M059J (cell line): ENCODE data around the gene CR1. TPM values are rescaled to one million over a fixed set of nuclear protein-coding genes. Genes with fewer than 3 reads are reported as not detected.
"Not testable (repeated sequence)": the region's sequence is repeated elsewhere in the genome, so short reads cannot be mapped to it uniquely, and the experiment has no call there.

ENCODE experiments used
- DNase-seq: peaks from one replicate; pipeline ENCODE4 v3.0.0-alpha.2; 2012; ENCODE audit warnings: low read depth
- total RNA-seq: library from RNA; depleted of rRNA; stranded (reverse); fragments of >200 nt; shearing (Covaris generic); gene quantifications from 2 replicates; pipeline ENCODE4 v1.2.3, GENCODE V29; 2014; rRNA removed

CR1 gene
- total RNA-seq, result not detected in 2 replicates

DNA sequence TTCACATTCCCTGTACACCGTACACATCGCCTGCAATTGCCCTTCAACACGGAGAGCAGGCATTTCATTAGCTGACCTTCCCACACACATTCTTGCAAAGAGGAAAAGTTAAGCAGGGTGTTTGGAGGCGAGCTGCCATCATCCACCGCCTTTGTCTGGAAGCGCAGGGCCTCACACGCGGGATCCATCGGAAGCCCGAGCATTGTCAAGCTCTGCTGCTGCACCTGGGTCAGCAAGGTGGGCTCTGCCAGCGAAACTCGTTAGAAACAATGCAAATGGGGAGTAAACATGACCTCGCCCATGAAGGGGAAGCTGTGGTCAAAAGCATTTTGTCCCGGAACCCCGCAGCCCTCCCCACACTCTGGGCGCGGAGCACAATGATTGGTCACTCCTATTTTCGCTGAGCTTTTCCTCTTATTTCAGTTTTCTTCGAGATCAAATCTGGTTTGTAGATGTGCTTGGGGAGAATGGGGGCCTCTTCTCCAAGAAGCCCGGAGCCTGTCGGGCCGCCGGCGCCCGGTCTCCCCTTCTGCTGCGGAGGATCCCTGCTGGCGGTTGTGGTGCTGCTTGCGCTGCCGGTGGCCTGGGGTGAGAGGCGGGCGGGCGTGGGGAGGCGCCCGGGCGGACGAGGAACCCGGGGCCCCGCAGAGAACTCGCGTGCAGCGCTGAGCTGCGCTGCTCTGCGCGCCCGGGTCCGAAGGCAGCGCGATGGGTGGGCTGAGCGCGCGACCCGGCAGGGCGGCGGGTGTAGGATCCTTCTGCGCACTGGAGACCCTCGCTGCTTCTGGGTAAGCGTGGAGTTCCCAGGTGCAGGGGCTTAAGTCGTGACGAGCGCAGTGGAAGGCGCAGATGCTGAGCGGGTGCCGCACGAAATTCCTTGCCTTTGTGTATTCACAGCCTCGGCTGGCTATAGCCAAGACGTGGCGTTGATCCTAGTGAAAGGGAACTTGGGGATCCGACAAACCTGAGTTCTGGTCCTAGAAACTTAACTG is at the start of gene CR1:
Gene CR1, plus strand, starts transcription at position 357 of the 992 bp plus-strand sequence. Its CDS starts 111 bp downstream, at position 468.
- DNase-seq, result no peak

GRCh38 chr1:207453710-207454045 is 42.3 kb upstream of the CR1 start:
- DNase-seq, result no peak

- no peak for DNase-seq
These were observed 41.7 kb upstream of the CR1 start, which contains the start of gene CR2 for GRCh38 chr1:207454046-207454964. Gene CR2 (plus strand): TSS chr1:207454328. CDS start chr1:207454419, 91 bp downstream.

DNA sequence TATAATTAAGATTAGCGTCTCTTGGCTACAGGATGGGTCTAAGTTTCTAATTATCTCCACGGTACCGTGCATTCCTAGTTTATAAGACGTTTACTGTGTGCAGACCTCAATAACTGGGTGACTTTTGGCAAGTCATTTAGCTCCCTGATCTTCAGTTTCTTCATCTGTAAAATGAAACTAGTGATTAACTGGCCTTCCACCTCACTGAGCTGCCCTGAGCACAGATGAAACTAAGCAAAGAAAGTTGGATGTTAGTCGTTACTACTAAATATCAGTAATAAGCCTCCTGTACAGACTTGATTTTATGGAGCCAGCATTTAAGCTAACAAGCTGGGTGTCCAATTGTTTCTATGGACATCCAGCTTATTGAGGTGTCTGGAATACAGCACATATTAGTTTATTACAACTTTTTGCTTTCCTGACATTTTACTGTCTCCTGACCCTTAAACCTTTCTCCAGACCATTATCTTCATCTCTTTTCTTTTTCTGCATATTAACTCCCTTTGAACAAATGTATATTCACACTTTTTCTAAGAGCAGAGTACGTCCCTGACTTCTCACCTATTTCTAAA is 40.7 kb upstream of the CR1 start:
- DNase-seq, result no peak

DNA sequence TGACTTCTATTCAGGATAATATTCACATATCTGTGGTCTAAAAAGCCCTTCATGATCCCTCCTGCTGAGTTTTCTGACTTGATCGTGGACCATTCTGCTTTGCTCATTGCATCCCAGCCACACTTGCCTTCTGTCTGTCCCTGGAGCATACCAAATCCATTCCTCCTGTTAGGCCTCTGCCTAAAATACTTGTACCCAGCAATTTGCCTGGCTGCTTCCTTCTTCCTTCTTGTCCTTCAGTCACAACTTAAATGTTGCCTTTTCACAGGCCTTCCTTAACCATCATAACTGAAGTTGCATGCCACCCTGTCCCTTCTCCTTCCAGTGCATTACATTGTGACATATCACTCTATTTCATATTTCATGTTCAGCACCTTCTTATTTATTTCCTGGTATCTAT is 37.5 kb upstream of the CR1 start:
- no peak for DNase-seq

DNA sequence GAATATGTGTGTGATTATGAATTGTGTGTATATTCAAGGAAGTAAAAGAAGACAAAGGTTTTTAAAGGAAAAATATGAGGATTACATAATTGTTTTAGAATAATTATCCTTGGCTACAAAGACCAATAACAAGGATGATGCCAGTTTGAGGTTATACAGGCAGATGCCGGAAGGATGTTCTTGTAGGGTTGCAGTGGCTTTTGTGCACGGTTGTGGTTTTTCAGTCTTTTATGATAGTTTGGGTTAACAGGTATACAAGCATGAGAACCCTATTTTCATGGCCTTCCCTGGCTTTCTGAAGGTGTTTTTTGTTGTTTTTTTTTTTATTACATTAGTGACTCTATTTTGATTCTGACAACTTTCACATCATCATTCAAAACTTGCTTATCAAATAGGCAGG is 36.9 kb upstream of the CR1 start:
- no peak for DNase-seq

DNA sequence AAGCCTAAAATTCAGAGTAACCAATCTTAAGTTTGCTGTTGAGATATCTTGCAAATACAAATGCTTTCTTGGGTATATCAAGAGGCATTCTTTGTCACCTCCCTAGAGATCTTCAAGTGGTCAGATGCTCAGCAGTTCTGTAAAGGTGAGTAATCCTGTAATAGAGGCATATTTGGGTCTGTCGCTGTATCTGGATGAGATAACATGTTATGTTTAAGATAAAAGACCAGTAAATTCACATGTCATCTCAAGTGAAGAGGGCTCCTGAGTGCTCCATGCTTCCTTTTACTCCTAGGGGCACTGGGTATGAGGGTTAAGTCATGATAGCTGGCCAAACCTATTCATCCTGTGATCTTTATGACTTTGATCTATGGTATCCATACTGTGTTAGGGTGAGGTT is 34.3 kb upstream of the CR1 start:
- no peak for DNase-seq

DNA sequence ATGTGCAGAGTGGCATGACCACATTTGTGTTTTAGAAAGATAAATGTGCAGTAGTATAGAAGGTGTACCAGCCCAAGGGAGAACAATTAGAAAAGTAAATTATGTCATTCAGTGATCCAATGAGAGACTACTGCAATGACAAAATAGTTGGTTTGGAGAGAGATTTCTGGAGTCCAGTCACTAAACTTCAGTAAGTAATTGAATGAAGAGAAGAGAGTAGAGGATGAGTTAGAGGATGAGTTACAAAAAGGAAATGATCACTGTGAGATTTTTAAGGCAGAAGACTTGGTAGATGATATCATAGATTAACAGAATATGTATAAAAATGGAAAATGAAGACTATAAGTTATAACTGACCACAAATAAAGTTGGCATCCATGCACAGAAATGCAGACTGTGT is 33.4 kb upstream of the CR1 start:
- no peak for DNase-seq

GRCh38 chr1:207463021-207463420 is 32.9 kb upstream of the CR1 start:
- DNase-seq, result peak; percentile 88

- peak; percentile 10 for DNase-seq
These were observed 32.4 kb upstream of the CR1 start for GRCh38 chr1:207463571-207463970.

GRCh38 chr1:207470927-207471326 is 25.0 kb upstream of the CR1 start:
- DNase-seq, result no peak

- DNase-seq, result no peak
These were observed 21.7 kb upstream of the CR1 start for GRCh38 chr1:207474210-207474609.

DNA sequence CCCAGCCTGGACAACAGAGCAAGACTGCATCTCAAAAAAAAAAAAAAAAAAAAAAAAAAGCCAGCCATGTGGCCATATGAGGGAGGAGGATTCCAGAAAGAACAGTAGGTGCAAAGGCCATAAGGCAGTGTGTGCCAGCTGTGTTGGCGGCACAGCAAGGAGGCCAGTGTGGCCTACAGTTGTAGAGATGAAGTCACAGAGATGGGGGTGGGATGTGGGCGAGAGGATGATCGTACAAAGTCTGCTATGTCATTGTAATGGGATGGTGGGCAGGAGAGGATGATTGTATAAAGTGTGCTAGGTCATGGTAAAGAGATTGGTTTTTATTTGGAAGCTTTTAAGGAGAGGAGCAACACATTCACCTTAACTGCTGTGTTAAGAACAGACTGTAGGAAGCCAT is 9.8 kb upstream of the CR1 start:
- DNase-seq, result no peak

GRCh38 chr1:207487636-207488035 is 8.3 kb upstream of the CR1 start:
- no peak for DNase-seq

DNA sequence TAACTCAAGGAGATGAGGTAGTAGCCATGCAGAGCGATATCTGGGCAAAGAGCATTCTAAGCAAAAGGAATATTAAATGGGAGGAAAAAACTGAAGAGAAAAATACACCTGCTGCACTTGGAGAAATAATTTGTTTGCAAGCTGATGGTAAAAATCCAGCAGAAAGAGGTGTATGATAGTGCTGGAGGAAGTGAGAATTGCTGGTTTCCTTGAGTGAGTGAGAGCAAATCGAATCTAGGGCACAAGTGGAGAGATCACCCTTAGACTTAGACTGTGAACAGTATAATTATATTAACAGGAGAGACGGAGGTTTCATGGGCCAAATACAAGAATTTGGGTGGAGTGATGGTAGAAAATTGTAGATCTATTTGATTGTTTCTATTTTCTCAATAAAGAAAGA is 2.7 kb upstream of the CR1 start:
- DNase-seq, result no peak

DNA sequence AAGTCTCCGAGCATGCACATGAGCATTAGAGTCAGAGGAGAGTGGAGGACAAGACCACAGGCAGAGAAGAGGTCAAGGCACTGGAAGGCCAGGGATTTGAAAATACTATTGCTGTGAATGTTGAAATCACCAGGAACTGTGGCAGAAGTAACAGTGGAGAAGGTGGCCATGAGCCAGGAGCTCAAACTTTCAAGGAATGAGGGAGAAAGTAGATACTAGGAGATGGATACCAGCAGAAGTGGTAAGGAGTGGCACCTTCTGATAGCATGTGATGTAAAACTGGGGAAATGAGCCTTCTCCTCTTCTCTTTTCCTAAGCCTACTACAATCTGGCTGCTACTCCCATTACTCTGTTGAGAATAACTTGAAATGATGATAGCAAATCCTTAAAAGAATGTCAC is 1.8 kb upstream of the CR1 start:
- DNase-seq, result no peak

DNA sequence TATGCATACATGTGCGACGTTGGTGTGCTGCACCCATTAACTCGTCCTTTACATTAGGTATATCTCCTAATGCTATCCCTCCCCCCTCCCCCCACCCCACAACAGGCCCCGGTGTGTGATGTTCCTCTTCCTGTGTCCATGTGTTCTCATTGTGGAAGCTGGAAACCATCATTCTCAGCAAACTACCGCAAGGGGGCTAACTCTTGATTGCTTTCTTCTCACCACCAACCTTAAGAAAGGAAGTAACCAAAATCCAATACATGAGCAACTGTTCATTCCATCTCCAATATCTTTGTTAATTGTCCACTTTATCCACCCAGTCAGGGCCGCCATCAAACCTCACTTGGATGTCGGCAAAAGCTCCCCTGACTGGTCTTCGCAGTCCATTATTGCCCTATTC is 676 bp upstream of the CR1 start:
- DNase-seq, result not testable (repeated sequence)

DNA sequence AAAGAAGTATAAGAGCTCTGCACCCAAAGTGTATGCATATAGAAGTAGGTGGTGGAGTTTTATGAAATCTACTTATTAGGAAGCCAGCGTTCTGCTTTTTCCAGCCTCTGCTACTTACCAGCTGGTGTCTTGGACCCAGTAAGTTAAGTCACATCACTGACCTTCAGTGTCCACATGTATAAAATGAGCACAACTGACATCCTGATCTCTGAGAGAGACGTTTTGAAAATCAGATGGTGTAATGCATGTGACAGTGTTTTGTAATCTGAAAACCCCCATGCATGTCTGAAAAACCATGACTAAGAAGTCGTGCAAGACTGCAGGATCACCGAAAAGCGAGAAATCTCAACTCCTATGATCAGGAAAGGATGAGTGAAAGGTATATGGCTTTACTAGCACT is 2.0 kb downstream of the CR1 start:
- DNase-seq, result no peak

DNA sequence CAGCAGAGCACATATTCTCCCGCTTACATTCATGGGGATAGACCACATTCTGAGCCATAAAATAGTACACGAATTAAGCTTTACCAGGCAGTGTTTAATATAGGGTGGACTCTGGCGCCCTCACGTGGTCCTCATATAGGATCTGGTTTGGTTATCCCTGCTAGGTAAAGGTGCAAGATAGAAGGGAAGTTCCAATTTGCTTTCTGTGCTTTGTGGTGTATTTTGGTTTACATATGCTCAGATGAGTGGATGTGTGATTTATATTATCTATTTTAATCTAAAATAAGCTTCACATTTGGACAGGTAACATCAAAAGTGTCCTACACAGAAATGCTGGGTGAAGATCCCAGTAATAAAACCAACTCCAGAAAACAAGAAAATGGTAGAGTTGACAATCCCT is 3.6 kb downstream of the CR1 start:
- peak; percentile 72 for DNase-seq

DNA sequence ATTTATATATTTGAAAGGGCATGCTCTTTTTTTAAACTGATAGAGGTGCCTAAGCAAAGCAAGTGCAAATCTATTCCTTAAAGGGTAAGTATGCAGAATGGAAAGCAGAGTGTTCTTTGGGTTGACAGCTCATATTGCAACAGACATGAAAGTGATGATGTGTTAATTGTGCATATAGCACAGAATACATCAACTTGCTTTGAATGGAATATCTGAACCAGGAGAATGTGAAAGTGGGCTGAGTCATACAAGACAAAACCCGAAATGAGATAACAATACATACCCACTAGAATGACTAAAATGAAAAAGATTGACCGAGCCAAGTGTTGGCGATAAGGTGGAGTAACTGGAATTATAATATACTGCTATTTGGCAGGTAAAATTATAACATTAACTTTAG is 4.3 kb downstream of the CR1 start:
- DNase-seq, result no peak

DNA sequence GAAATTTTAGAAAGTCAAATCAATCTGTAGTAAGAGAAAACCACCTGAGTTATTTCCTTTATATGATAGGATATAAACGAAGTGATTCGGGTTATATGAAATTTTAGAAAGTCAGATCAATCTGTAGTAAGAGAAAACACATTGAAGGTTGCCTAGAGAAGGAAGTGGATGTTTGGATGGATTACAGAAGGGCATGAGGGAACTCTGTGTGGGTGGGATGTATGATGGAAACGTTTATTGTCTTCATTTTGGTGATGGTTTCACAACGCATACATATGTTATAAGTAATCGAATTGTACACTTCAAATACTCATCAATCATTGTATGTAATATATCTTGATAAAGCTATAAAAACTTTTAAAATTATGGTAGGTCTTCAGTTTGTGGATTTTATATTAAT is 5.1 kb downstream of the CR1 start:
- no peak for DNase-seq

DNA sequence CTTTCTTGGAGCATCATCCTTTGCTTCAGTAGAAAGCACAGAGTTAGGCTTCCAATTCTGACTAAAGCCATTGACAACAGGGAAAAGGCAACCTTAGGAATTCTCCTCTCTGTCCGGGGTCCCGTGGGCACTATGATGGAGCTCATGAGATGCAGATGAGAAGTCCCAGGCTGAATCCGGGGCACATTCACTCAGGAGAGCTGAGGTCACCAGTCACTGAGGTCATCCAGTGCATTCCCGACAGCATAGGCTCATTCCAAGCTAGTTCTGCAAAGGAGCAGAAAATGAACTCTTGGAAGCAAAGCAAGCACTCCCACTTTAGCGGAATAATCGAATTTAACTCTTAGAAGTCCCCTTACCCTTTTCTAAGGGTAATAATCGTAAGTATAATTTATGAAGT is 6.8 kb downstream of the CR1 start:
- DNase-seq, result no peak
